GM23248 (cell line): ENCODE data around the gene ARL6IP1.

ENCODE experiments used
- EZH2 ChIP-seq: fragments of 200-600 bp; sonication (generic); IDR thresholded peaks from 2 replicates; pipeline ENCODE4 v1.6.1; 2018; ENCODE audit warnings: antibody characterized with exemption, mild to moderate bottlenecking; ENCODE audit not compliant: insufficient read depth, poor library complexity, severe bottlenecking
- EZH2phosphoT487 ChIP-seq: fragments of 200-600 bp; sonication (generic); IDR thresholded peaks from 2 replicates; pipeline ENCODE4 v1.6.1; 2018; ENCODE audit warnings: antibody characterized with exemption, moderate library complexity, mild to moderate bottlenecking, low read depth; ENCODE audit not compliant: insufficient read depth

GRCh38 chr16:18834864-18835263, 33.5 kb upstream of the ARL6IP1 start:
- no peak for TF ChIP-seq EZH2
- no peak for TF ChIP-seq EZH2phosphoT487
